HUES64 (cell line): ENCODE data around the gene VOPP1.

ENCODE experiments used
- H3K27ac ChIP-seq: 2 replicates; pipeline ENCODE4 v1.7.0; 2013; ENCODE audit warnings: low read depth, low read length, inconsistent platforms
- H3K27me3 ChIP-seq: 2 replicates; pipeline ENCODE4 v1.6.1; 2013; ENCODE audit warnings: mild to moderate bottlenecking, low read length; ENCODE audit not compliant: insufficient read depth
- H3K36me3 ChIP-seq: 2 replicates; pipeline ENCODE4 v1.6.1; 2013; ENCODE audit warnings: mild to moderate bottlenecking, low read length; ENCODE audit not compliant: insufficient read depth
- H3K4me1 ChIP-seq: 2 replicates; pipeline ENCODE4 v1.6.1; 2013; ENCODE audit warnings: mild to moderate bottlenecking, low read length, moderate library complexity; ENCODE audit not compliant: insufficient read depth
- H3K4me3 ChIP-seq: 2 replicates; pipeline ENCODE4 v1.5.1; 2013; ENCODE audit warnings: mild to moderate bottlenecking, low read length, moderate library complexity
- H3K9ac ChIP-seq: 2 replicates; pipeline ENCODE4 v1.6.1; 2013; ENCODE audit warnings: mild to moderate bottlenecking, low read depth, low read length
- H3K9me3 ChIP-seq: 2 replicates; pipeline ENCODE4 v1.6.1; 2013; ENCODE audit warnings: low read depth, low read length; ENCODE audit not compliant: insufficient read depth
- WGBS: fragments of 150-250, 120-280 bp; methylation state at CpG from one replicate; pipeline ENCODE4 v1.1.7; 2013; ENCODE audit warnings: missing lambda C conversion rate; 5-methylcytosine and 5-hydroxymethylcytosine counted together

Gene VOPP1

DNA sequence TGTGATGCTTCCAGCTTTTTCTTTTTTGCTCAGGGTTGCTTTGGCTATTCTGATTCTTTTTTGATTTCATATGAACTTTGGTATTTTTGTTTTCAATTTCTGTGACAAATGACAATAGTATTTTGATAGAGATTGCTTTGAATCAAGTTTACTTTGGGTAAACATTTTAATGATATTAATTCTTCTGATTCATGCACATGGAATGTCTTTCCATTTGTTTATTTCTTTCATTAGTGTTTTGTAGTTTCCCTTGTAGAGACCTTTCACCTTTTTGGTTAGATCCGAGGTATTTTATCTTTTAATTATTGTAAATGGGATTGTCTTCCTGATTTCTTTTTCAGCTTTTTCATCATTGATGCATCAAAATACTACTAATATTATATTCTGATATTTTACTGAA is 114.0 kb downstream of the VOPP1 start:
- H3K27ac ChIP-seq = no peak overlapping the region
- no CpG with 5 or more reads among the region's 1 CpG for WGBS
- H3K4me3 ChIP-seq = no peak overlapping the region
- no peaks in the 10 kb centered on the region for H3K27me3 ChIP-seq
- no peaks in the 10 kb centered on the region for H3K4me1 ChIP-seq
- H3K9me3 ChIP-seq = peaks cover 33% of the 10 kb centered on the region
- no peak overlapping the region for H3K9ac ChIP-seq
- H3K36me3 ChIP-seq = 0 out of 2 replicates have a peak, but pooled peaks cover under 1% of the 10 kb centered on the region

DNA sequence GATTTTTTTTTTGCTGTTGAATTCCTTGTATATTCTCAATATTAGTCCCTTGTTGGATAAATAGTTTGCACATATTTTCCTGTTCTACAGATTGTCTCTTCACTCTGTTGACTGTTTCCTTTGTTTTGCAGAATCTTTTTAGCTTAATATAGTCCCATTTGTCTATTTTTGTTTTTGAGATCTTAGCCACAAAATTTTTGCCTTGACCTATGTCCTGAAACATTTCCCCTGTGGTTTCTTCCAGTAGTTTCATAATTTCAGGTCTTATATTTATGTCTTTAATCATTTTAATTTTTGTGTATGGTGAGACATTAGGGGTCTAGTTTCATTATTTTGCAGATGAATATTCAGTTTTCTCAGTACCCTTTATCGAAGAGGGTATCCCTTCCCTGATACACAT is 114.5 kb downstream of the VOPP1 start:
- Histone ChIP-seq H3K27me3 (no peaks in the 10 kb centered on the region), H3K4me1 (no peaks in the 10 kb centered on the region), H3K4me3 (no peak overlapping the region), H3K36me3 (no peaks in the 10 kb centered on the region), H3K9ac (no peak overlapping the region), H3K27ac (no peak overlapping the region), H3K9me3 (peaks cover 27% of the 10 kb centered on the region)
- no CpG with 5 or more reads among the region's 1 CpG for WGBS

DNA sequence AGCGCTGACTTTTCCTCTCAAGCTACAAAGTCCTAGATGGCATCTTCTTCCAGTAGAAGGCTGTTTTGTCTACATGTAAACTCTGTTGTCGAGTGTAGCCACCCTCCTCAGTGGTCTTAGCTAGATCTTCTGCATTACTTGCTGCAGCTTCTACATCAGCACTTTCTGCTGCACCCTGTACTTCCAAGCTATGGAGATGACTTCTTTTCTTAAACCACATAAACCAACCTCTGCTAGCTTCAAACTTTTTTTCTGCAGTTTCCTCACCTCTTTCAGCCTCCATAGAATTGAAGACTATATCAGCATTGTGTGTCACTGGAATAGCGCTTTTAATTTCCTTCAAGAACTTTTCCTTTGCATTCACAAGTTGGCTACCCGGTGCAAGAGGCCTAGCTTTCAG is 119.3 kb downstream of the VOPP1 start:
- 94% methylated on average over 4 of the region's 4 CpGs for WGBS
- H3K4me3 ChIP-seq = no peak overlapping the region
- H3K4me1 ChIP-seq = no peaks in the 10 kb centered on the region
- no peak overlapping the region for H3K9ac ChIP-seq
- no peak overlapping the region for H3K27ac ChIP-seq
- no peaks in the 10 kb centered on the region for H3K36me3 ChIP-seq
- no peaks in the 10 kb centered on the region for H3K27me3 ChIP-seq
- H3K9me3 ChIP-seq = 0 out of 2 replicates have a peak, but pooled peaks cover under 1% of the 10 kb centered on the region

DNA sequence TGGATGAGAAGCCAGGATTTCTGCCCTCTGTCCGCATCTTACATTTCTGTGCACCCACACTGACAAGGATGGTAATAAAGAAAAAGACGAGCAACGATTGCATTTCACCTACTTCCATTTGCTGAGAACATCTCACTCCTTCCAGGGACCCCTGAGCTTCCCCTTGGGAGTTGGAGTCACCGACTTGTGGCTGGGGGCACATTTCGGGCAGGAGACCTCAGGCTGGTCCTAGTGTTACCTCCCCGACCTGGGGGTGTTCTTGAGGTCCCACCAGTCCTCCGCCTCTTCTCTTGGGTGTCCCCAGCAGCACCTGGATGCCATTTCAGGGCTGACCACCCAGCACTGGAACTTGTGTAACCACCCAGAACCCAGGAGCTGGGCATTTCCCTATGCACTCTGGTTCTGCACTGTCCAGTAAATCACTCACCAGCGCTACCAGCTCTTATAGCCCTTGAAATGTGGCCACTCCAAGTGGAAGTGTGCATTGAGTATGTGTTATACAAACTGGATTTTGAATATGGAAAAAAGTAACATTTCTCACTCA is 122.2 kb downstream of the VOPP1 start:
- H3K27me3 ChIP-seq = no peaks in the 10 kb centered on the region
- H3K4me3 ChIP-seq = no peak overlapping the region
- no peak overlapping the region for H3K9ac ChIP-seq
- H3K4me1 ChIP-seq = no peaks in the 10 kb centered on the region
- H3K36me3 ChIP-seq = no peaks in the 10 kb centered on the region
- H3K9me3 ChIP-seq = no peaks in the 10 kb centered on the region
- 92% methylated on average over 8 of the region's 8 CpGs for WGBS
- no peak overlapping the region for H3K27ac ChIP-seq

DNA sequence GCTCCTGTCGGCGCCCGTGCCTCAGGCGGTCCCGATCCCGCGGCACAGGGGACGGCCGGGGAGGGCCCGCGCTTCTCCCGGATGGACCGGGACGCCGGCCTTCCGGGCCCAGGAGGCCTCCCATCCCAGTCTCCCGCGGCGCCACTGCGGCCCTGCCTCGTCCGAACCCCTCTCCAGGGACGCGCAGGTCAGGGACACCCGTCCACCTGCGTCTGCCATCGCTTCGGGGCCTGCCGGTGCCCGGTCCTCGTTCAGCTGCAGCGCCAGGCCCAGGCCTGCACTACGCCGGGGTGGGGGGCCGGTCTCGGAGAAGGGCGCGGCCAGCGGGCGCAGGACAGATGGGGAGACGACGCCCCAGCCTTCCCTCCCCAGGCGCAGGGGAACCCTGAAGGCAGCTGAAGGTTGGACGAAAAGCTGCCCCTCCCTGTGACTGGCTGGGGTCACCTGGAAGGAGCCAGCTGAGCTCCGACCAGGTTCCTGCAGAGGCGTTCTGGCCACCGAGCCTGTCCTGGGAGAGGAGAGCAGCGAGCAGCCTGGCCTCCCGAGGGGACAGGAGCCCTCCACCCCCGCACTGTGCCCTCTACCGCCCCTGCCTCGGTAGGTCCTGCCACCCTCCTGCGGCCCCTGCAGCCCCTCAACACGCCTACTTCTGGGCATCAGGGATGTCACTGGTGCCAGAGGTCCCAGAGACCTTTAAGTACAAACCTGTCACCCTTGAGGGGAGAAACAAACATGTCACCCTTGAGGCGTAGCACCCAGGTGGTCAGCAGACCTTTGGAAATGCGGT is 122.9 kb downstream of the VOPP1 start:
- 95% methylated on average over 56 of the region's 56 CpGs for WGBS
- Histone ChIP-seq H3K27me3 (no peaks in the 10 kb centered on the region), H3K9ac (no peak overlapping the region), H3K4me3 (no peak overlapping the region), H3K4me1 (no peaks in the 10 kb centered on the region), H3K27ac (no peak overlapping the region), H3K9me3 (no peaks in the 10 kb centered on the region), H3K36me3 (no peaks in the 10 kb centered on the region)

DNA sequence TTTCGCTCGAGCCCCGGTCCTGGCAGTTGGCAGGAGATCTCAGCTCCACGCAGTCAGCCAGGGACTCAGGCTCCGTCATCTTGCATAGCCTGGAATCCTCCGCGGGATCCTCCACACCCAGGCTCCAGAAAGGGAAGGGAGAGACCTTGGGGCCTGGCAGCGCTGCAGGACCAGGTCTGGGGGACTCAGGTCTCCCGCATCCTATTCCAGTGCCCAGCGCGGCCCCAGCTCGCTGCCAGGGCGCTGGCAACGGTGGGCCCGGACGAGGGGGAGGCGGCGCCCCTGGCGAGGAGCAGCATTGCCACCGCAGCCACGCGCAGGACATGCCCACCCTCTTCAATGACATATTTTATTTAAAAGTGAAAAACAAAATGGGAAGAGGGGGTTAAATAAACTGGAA is 123.8 kb downstream of the VOPP1 start:
- H3K36me3 ChIP-seq = no peaks in the 10 kb centered on the region
- no peaks in the 10 kb centered on the region for H3K27me3 ChIP-seq
- no peaks in the 10 kb centered on the region for H3K9me3 ChIP-seq
- WGBS = 96% methylated on average over 18 of the region's 22 CpGs
- no peak overlapping the region for H3K4me3 ChIP-seq
- H3K4me1 ChIP-seq = no peaks in the 10 kb centered on the region
- H3K27ac ChIP-seq = no peak overlapping the region
- no peak overlapping the region for H3K9ac ChIP-seq

DNA sequence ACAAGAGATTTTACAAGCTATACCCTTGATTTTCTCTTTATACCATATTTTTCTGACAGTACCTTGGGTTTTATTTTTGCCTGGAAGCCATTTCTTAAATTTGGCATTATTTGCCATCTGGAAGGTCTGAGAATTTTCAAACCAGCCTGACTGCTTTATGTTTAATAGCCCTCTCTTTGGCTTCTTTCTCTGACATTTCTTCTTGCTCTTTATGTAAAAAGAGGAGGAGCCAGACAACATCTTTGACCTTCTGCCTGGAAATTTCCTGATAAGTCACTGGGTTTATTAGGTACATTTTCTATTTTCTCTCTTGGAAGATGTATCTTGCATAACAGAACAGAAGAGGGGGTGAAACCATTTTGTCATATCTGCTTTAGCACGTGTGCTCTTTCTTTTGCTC is 127.5 kb downstream of the VOPP1 start:
- no peak overlapping the region for H3K27ac ChIP-seq
- no peaks in the 10 kb centered on the region for H3K4me1 ChIP-seq
- no peak overlapping the region for H3K4me3 ChIP-seq
- no peak overlapping the region for H3K9ac ChIP-seq
- WGBS = 80% methylated on average over 1 of the region's 1 CpG
- H3K27me3 ChIP-seq = no peaks in the 10 kb centered on the region
- no peaks in the 10 kb centered on the region for H3K9me3 ChIP-seq
- H3K36me3 ChIP-seq = no peaks in the 10 kb centered on the region

DNA sequence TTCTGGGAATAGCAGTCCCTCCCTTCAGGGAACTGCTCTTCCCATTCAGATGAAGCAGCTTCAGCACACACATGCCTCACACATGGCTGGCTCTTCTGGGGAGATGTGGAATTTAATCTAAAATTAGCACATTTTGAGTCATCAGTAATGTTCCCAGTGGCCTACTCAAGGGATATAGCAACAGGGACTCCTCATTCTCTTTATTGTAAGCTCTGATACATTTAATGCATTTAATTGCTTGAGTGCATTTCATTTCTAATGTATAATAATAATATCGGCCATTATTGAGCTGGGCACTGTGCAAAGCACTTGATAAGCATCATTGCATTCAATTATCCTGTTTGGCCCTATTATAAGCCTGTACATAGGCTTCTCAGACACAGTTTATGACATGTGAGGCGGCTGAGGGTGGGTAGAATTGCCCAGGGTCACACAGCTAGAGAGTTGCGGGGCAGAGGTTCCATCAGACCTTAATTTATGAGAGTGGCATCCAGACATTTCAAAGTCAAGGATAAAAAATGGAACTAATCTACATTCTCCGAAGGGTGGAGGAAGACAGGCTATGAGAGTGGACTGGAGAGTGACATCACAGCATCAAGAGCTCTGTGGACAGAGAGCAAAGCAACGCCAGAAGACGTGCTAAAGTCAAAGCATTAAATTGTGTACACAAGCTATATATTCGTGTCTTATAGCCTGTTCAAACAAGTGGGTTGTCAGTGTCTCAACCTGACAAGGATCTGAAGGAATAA is 130.4 kb downstream of the VOPP1 start:
- Histone ChIP-seq H3K36me3 (no peaks in the 10 kb centered on the region), H3K4me1 (no peaks in the 10 kb centered on the region), H3K9ac (no peak overlapping the region), H3K9me3 (no peaks in the 10 kb centered on the region), H3K4me3 (no peak overlapping the region), H3K27me3 (no peaks in the 10 kb centered on the region), H3K27ac (no peak overlapping the region)
- WGBS = 91% methylated on average over 7 of the region's 7 CpGs

DNA sequence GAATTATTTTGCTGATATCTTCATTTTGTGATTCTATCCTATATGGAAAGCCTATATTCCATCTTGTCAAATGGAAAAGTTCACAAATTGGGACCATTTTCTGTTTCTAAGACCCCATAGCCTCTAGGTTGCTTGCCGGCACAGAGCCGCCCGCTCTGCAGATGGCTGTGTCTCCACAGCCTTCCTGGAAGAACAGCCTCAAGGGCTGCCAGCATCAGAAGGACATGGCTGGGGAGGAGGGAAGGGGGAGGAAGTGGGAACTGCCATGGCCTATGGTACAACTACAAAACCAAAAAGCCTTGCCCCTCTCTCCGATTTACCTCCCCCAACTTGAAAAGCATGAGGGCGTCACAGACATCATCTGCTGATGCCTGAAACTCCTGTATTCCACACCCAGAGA is 131.3 kb downstream of the VOPP1 start:
- WGBS = 96% methylated on average over 5 of the region's 5 CpGs
- H3K36me3 ChIP-seq = no peaks in the 10 kb centered on the region
- H3K9me3 ChIP-seq = no peaks in the 10 kb centered on the region
- no peak overlapping the region for H3K9ac ChIP-seq
- H3K4me1 ChIP-seq = no peaks in the 10 kb centered on the region
- no peak overlapping the region for H3K4me3 ChIP-seq
- H3K27ac ChIP-seq = no peak overlapping the region
- no peaks in the 10 kb centered on the region for H3K27me3 ChIP-seq

DNA sequence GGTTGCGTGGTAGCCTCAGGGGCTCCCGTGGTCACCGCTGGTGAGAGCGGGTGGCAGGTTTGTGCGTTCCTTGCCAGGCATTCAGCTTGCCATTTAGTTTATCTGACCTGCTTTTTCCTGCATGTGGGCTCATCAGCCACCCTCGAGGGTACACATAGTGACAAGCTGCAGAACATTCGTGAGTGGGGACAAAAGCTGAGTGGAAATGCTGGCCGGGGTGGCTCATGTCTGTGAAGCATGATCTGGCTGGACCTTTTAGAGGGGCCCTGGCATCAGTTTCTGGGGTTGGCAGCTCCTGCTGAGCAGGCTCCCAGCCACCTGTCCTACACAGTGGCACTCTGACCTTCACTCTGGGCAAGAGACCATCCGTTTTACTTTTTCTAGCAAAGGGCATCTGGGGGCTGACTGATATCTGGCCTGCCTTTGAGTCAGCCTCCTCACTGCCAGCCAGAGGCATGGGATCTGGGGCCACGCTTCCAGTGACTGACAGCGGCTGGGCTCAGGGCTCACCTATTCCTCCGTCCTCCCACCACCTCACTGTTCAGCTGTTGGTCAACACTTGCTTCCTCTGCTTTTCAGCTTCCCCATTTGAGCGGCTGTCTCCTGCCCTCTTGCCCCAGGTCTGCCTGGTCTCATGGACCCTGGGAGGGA is 132.1 kb downstream of the VOPP1 start:
- no peak overlapping the region for H3K9ac ChIP-seq
- WGBS = 92% methylated on average over 13 of the region's 13 CpGs
- no peaks in the 10 kb centered on the region for H3K27me3 ChIP-seq
- no peak overlapping the region for H3K4me3 ChIP-seq
- H3K36me3 ChIP-seq = no peaks in the 10 kb centered on the region
- H3K9me3 ChIP-seq = no peaks in the 10 kb centered on the region
- no peak overlapping the region for H3K27ac ChIP-seq
- no peaks in the 10 kb centered on the region for H3K4me1 ChIP-seq

DNA sequence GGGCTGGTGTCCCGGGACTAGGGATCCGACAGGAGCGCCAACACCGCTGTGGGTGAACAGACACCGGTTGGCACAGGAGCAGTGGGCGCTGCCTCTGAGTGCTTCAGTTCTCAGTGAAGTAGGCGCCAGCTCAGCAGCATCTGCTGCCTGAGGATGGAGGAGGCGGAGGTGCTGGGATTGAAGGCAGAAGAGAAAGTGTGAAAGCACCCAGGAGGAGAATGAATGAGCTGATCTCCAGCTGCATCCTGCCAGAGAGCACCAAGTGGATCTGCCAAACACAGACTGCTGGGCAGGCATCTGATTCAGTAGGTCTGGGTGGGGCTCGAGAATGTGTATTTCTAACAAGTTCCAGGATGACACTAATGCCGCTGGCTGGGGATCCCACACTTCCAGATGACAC is 132.7 kb downstream of the VOPP1 start:
- WGBS = 89% methylated on average over 10 of the region's 10 CpGs

More for the DNA sequence above, 132.7 kb downstream of the VOPP1 start:
- Histone ChIP-seq H3K4me3 (no peak overlapping the region), H3K36me3 (no peaks in the 10 kb centered on the region), H3K27ac (no peak overlapping the region), H3K4me1 (no peaks in the 10 kb centered on the region), H3K27me3 (no peaks in the 10 kb centered on the region), H3K9me3 (no peaks in the 10 kb centered on the region), H3K9ac (no peak overlapping the region)
